K562 (cell line): Measurements from ENCODE around the gene SH3BP2. TPM values are rescaled to one million over a fixed set of nuclear protein-coding genes. Genes with fewer than 3 reads are reported as not detected.

Experiments used
- CBFA2T3 ChIP-seq: fragments of 450-650 bp; IDR thresholded peaks from 2 replicates; pipeline ENCODE4 v1.6.1; 2017
- CBX3 ChIP-seq, 2 experiments: IDR thresholded peaks; 1 replicate in 1 of 2; 2 replicates in 1 of 2; pipeline ENCODE4 v1.6.1; 2012; ENCODE audit warnings: inconsistent platforms in 2 of 2, low read length in 2 of 2, borderline replicate concordance in 1 of 2, control low read depth in 1 of 2
- CXXC5 ChIP-seq: fragments of 250-450 bp; sonication (Bioruptor Pico); IDR thresholded peaks from 2 replicates; pipeline ENCODE4 v1.8.0; 2022; ENCODE audit warnings: inconsistent platforms, mild to moderate bottlenecking, moderate library complexity
- MNT ChIP-seq, 2 experiments: fragments of 450-650 bp; conservative IDR thresholded peaks; 2 replicates each; pipeline ENCODE4 v1.6.1; 2017; ENCODE audit warnings: mild to moderate bottlenecking in 2 of 2, moderate library complexity in 2 of 2
- RBM17 ChIP-seq: fragments of 200-400 bp; formaldehyde crosslinking; IDR thresholded peaks from 2 replicates; pipeline ENCODE4 v1.6.1; 2017; ENCODE audit warnings: low read depth, mild to moderate bottlenecking, low read length, borderline replicate concordance
- SMARCC2 ChIP-seq: fragments of 450-650 bp; IDR thresholded peaks from 2 replicates; pipeline ENCODE4 v1.6.1; 2017; ENCODE audit warnings: antibody characterized with exemption, moderate library complexity, mild to moderate bottlenecking, low read depth
- SOX6 ChIP-seq: fragments of 450-650 bp; IDR thresholded peaks from 2 replicates; pipeline ENCODE4 v1.6.1; 2014; ENCODE audit warnings: mild to moderate bottlenecking
- TCF3 ChIP-seq: sonication (generic); formaldehyde crosslinking; IDR thresholded peaks from 2 replicates; pipeline ENCODE4 v1.4.0; 2020; ENCODE audit warnings: mild to moderate bottlenecking, missing genetic modification reagents
- TOE1 ChIP-seq, 2 experiments: fragments of 450-650 bp in 1 of 2; sonication (generic) in 1 of 2; formaldehyde crosslinking in 1 of 2; IDR thresholded peaks; 2 replicates each; pipeline versions ENCODE4 v1.7.1 to v1.8.0; 2016 to 2022; ENCODE audit warnings: borderline replicate concordance in 2 of 2, mild to moderate bottlenecking in 2 of 2, antibody characterized with exemption in 1 of 2, inconsistent platforms in 1 of 2, low read depth in 1 of 2, missing genetic modification reagents in 1 of 2, moderate library complexity in 1 of 2
- ZBTB11 ChIP-seq, 3 experiments: fragments of 200-800 bp in 1 of 3; fragments of 250-450 bp in 1 of 3; fragments of 450-650 bp in 1 of 3; sonication (Bioruptor Pico) in 1 of 3; sonication (Bioruptor generic) in 1 of 3; formaldehyde crosslinking in 1 of 3; IDR thresholded peaks; 2 replicates each; pipeline versions ENCODE4 v1.6.1 to v1.8.0; 2016 to 2022; ENCODE audit warnings: mild to moderate bottlenecking in 2 of 3, missing genetic modification characterization in 2 of 3, missing compliant biosample characterization in 1 of 3, moderate library complexity in 1 of 3
- ZBTB9 ChIP-seq: fragments of 450-650 bp; formaldehyde crosslinking; IDR thresholded peaks from 2 replicates; pipeline ENCODE4 v1.4.0; 2020; ENCODE audit warnings: mild to moderate bottlenecking, moderate library complexity
- ZC3H8 ChIP-seq: fragments of 450-650 bp; IDR thresholded peaks from 2 replicates; pipeline ENCODE4 v1.6.1; 2017
- ZNF609 ChIP-seq: sonication (generic); formaldehyde crosslinking; IDR thresholded peaks from 2 replicates; pipeline ENCODE4 v1.8.1; 2023; ENCODE audit warnings: missing genetic modification reagents, mild to moderate bottlenecking, borderline replicate concordance
- ZNF696 ChIP-seq: fragments of 250-450 bp; sonication (Bioruptor Pico); conservative IDR thresholded peaks from 2 replicates; pipeline ENCODE4 v1.4.0; 2020; ENCODE audit warnings: mild to moderate bottlenecking, moderate library complexity
- polyA plus RNA-seq, 8 experiments: library from polyadenylated mRNA; depleted of rRNA in 4 of 8; stranded (reverse) in 5 of 8; unstranded in 3 of 8; fragments of >200 nt; fragmentation: Nextera tagmentation in 2 of 8; fragmentation: Illumina TruSeq in 1 of 8; extraction: Ambion mirVana in 2 of 8; extraction: Trizol in 1 of 8; gene quantifications; 2 replicates each; pipeline versions ENCODE4 v1.2.1 to v1.2.3, GENCODE V29; 2011 to 2014; ENCODE audit warnings: inconsistent platforms in 1 of 8, missing spikeins in 1 of 8
- total RNA-seq, 7 experiments: library from RNA; depleted of rRNA in 6 of 7; stranded (reverse); fragments of >200 nt in 6 of 7; fragmentation: Illumina TruSeq in 2 of 7; extraction: Trizol in 2 of 7; gene quantifications; 2 replicates each; pipeline versions ENCODE4 v1.2.1 to v1.2.3, GENCODE V29; 2011 to 2021; ENCODE audit warnings: low replicate concordance in 1 of 7

The SH3BP2 gene
- total and polyA plus RNA-seq, 9 of the 15 experiments (the other 6 are each of a cell fraction or from before 2014, with no cell fraction given) = 0.34 to 16.0 (median 5.1) TPM

- TF ChIP-seq MNT (conservative IDR thresholded peaks at IDR 0.05) (peak in 1 of 2 experiments; percentile 60; a peak in 2 of 4 replicates), CBFA2T3 (peak; percentile 99), TOE1 (IDR thresholded peaks at IDR 0.05; ENCODE audit: borderline replicate concordance) (no peak), TOE1 (CRISPR knock-in tag; IDR thresholded peaks at IDR 0.05; ENCODE audit: borderline replicate concordance, low read depth) (no peak), ZC3H8 (no peak), SOX6 (peak; percentile 88), SMARCC2 (peak; percentile 68; the same call in 1 of the 2 replicates), CBX3 (IDR thresholded peaks at IDR 0.05; ENCODE audit: borderline replicate concordance in 1 of 2, low read length in 2 of 2) (peak in 1 of 2 experiments; percentile 78; a peak in 1 of 3 replicates), RBM17 (no peak), ZBTB9 (CRISPR knock-in tag) (no peak), ZNF609 (CRISPR knock-in tag) (no peak), TCF3 (CRISPR knock-in tag) (peak; percentile 94), ZBTB11 (CRISPR knock-in tag; IDR thresholded peaks at IDR 0.05) (peak in 1 of 3 experiments; percentile 65; a peak in 2 of 6 replicates), ZNF696 (CRISPR knock-in tag) (no peak), CXXC5 (CRISPR knock-in tag) (0 out of 2 replicates have a peak, but pooled peaks have one; percentile 24)
Observed at GRCh38 chr4:2867758-2868491, 75.0 kb downstream of the SH3BP2 start (continued).
